SK-N-SH (cell line): Measurements from ENCODE around the gene WDR46. TPM values are rescaled to one million over a fixed set of nuclear protein-coding genes. Genes with fewer than 3 reads are reported as not detected.

Experiments
- CTCF ChIA-PET: fragments of 300-600, 350-600 bp; formaldehyde crosslinking; extraction: SDS; loops from one replicate; lab custom pipeline; 2021; lab: Yijun Ruan, JAX
- POLR2A ChIA-PET: fragments of 350-600 bp; sonication (Branson Sonifier 250); formaldehyde crosslinking; extraction: SDS; loops from one replicate; lab custom pipeline; 2020; ENCODE audit warnings: antibody characterized with exemption, inconsistent platforms; lab: Yijun Ruan, JAX
- DNase-seq: peaks from one replicate; pipeline ENCODE4 v3.0.0; 2012
- H2AFZ ChIP-seq: fragments of 200-600 bp; sonication (generic); 2 replicates; pipeline ENCODE4 v1.8.1; 2016; ENCODE audit warnings: antibody characterized with exemption, mild to moderate bottlenecking, low read depth
- H3F3A ChIP-seq: fragments of 200-600 bp; sonication (generic); replicated peaks from 2 replicates; pipeline ENCODE3; 2016; ENCODE audit warnings: antibody characterized with exemption, mild to moderate bottlenecking; ENCODE audit not compliant: insufficient read depth
- H3K27ac ChIP-seq, 2 experiments: fragments of 200-500 bp in 1 of 2; fragments of 200-600 bp in 1 of 2; sonication (Bioruptor generic) in 1 of 2; sonication (generic), shearing (Covaris generic) in 1 of 2; 2 replicates each; pipeline versions ENCODE4 v1.5.1 to v1.6.1; 2014 to 2016; ENCODE audit warnings: low read depth in 2 of 2, inconsistent platforms in 1 of 2, low read length in 1 of 2, mild to moderate bottlenecking in 1 of 2, mixed read lengths in 1 of 2
- H3K27me3 ChIP-seq: fragments of 200-600 bp; sonication (generic), shearing (Covaris generic); 2 replicates; pipeline ENCODE4 v1.6.1; 2016; ENCODE audit warnings: mixed run types; ENCODE audit not compliant: insufficient read depth
- H3K36me3 ChIP-seq, 2 experiments: fragments of 200-500 bp in 1 of 2; fragments of 200-600 bp in 1 of 2; sonication (Bioruptor generic) in 1 of 2; sonication (generic) in 1 of 2; replicated peaks in 1 of 2; 2 replicates each; pipeline versions ENCODE3 to v1.5.1; 2014 to 2016; ENCODE audit warnings: low read length in 1 of 2, mild to moderate bottlenecking in 1 of 2; ENCODE audit not compliant: insufficient read depth in 2 of 2, control insufficient read depth in 1 of 2
- H3K4me1 ChIP-seq, 2 experiments: fragments of 200-500 bp in 1 of 2; fragments of 200-600 bp in 1 of 2; sonication (Bioruptor generic) in 1 of 2; sonication (generic), shearing (Covaris generic) in 1 of 2; 2 replicates each; pipeline versions ENCODE4 v1.5.1 to v1.6.1; 2014 to 2016; ENCODE audit warnings: low read depth in 1 of 2, low read length in 1 of 2, mixed run types in 1 of 2; ENCODE audit not compliant: insufficient read depth in 2 of 2, control insufficient read depth in 1 of 2
- H3K4me2 ChIP-seq: fragments of 200-600 bp; sonication (generic), shearing (Covaris generic); 2 replicates; pipeline ENCODE4 v1.6.1; 2017; ENCODE audit warnings: mixed run types
- H3K4me3 ChIP-seq, 2 experiments: fragments of 200-500 bp in 1 of 2; fragments of 200-600 bp in 1 of 2; sonication (Bioruptor generic) in 1 of 2; sonication (generic), shearing (Covaris generic) in 1 of 2; 2 replicates each; pipeline versions ENCODE4 v1.5.1 to v1.8.1; 2014 to 2016; ENCODE audit warnings: low read depth in 2 of 2, inconsistent platforms in 1 of 2, low read length in 1 of 2, mild to moderate bottlenecking in 1 of 2, mixed read lengths in 1 of 2, moderate library complexity in 1 of 2
- H3K79me2 ChIP-seq: fragments of 200-600 bp; sonication (generic); 2 replicates; pipeline ENCODE4 v1.8.1; 2017; ENCODE audit warnings: mild to moderate bottlenecking; ENCODE audit not compliant: insufficient read depth
- H3K9ac ChIP-seq: fragments of 200-600 bp; sonication (generic); 2 replicates; pipeline ENCODE4 v1.6.1; 2017; ENCODE audit warnings: mixed run types
- H3K9me2 ChIP-seq: fragments of 200-600 bp; sonication (generic); 2 replicates; pipeline ENCODE4 v1.6.1; 2017; ENCODE audit warnings: mixed run types
- H3K9me3 ChIP-seq: fragments of 200-600 bp; sonication (generic); 2 replicates; pipeline ENCODE4 v1.6.1; 2017; ENCODE audit warnings: mixed run types, mild to moderate bottlenecking, moderate library complexity
- H4K20me1 ChIP-seq: fragments of 200-600 bp; sonication (generic); 2 replicates; pipeline ENCODE4 v1.6.1; 2017; ENCODE audit warnings: mild to moderate bottlenecking, mixed run types; ENCODE audit not compliant: insufficient read depth
- EZH2phosphoT487 ChIP-seq: fragments of 200-600 bp; sonication (generic); IDR thresholded peaks from 2 replicates; pipeline ENCODE4 v1.6.1; 2017; ENCODE audit warnings: low read depth, mixed run types, mild to moderate bottlenecking, antibody characterized with exemption, moderate library complexity, borderline replicate concordance
- FOSL2 ChIP-seq: IDR thresholded peaks from 2 replicates; pipeline ENCODE4 v1.4.0; 2012; ENCODE audit warnings: low read depth, mild to moderate bottlenecking, moderate library complexity, borderline replicate concordance
- FOXM1 ChIP-seq: IDR thresholded peaks from 2 replicates; pipeline ENCODE4 v1.4.0; 2012; ENCODE audit warnings: low read depth, mild to moderate bottlenecking
- GATA2 ChIP-seq: sonication (generic); formaldehyde crosslinking; IDR thresholded peaks from 2 replicates; pipeline ENCODE4 v1.5.0; 2020; ENCODE audit warnings: mild to moderate bottlenecking, missing genetic modification reagents
- POLR2AphosphoS5 ChIP-seq: IDR thresholded peaks from 2 replicates; pipeline ENCODE4 v1.6.1; 2012; ENCODE audit warnings: low read depth, low read length
- RAD21 ChIP-seq: IDR thresholded peaks from 2 replicates; pipeline ENCODE4 v1.6.1; 2012; ENCODE audit warnings: mild to moderate bottlenecking, low read length
- RCOR1 ChIP-seq: fragments of 150-350 bp; IDR thresholded peaks from 2 replicates; pipeline ENCODE4 v1.6.1; 2017; ENCODE audit warnings: antibody characterized with exemption, low read length
- RFX5 ChIP-seq: IDR thresholded peaks from 2 replicates; pipeline ENCODE4 v1.6.1; 2012; ENCODE audit warnings: mild to moderate bottlenecking, improper control_type of control experiment, low read length
- RXRA ChIP-seq: IDR thresholded peaks from 2 replicates; pipeline ENCODE4 v1.4.0; 2012; ENCODE audit warnings: low read depth, mild to moderate bottlenecking, borderline replicate concordance
- SMC3 ChIP-seq: IDR thresholded peaks from 2 replicates; pipeline ENCODE4 v1.6.1; 2012; ENCODE audit warnings: low read depth, low read length, improper control_type of control experiment
- TCF12 ChIP-seq: IDR thresholded peaks from 2 replicates; pipeline ENCODE4 v1.4.0; 2012
- YY1 ChIP-seq: IDR thresholded peaks from 2 replicates; pipeline ENCODE4 v1.4.0; 2012; ENCODE audit warnings: low read depth, mild to moderate bottlenecking
- WGBS: methylation state at CpG from one replicate; pipeline ENCODE4 v1.1.6; 2017; ENCODE audit warnings: low lambda C conversion rate; 5-methylcytosine and 5-hydroxymethylcytosine counted together
- polyA plus RNA-seq, 3 experiments: library from polyadenylated mRNA; depleted of rRNA; stranded (reverse); fragments of >200 nt; gene quantifications; 2 replicates each; pipeline ENCODE4 v1.2.3, GENCODE V29; 2012
- TF ChIP-seq, protein P1 (sequence below): IDR thresholded peaks from 2 replicates; pipeline ENCODE4 v1.4.0; 2012; ENCODE audit warnings: low read depth
- TF ChIP-seq, protein P2 (sequence below): fragments of 150-350 bp; IDR thresholded peaks from 2 replicates; pipeline ENCODE4 v1.6.1; 2016; ENCODE audit warnings: mild to moderate bottlenecking, low read depth, low read length
- TF ChIP-seq, protein P3 (sequence below): IDR thresholded peaks from 2 replicates; pipeline ENCODE4 v1.4.0; 2012; ENCODE audit warnings: low read depth, borderline replicate concordance
- TF ChIP-seq, protein P4 (sequence below): fragments of 200-600 bp; sonication (generic); IDR thresholded peaks from 2 replicates; pipeline ENCODE4 v1.6.1; 2017; ENCODE audit warnings: antibody characterized with exemption, mild to moderate bottlenecking, moderate library complexity
- TF ChIP-seq, protein P5 (sequence below): IDR thresholded peaks from 2 replicates; pipeline ENCODE4; 2012

The WDR46 gene
- polyA plus RNA-seq, 1 of the 3 experiments (the other 2 are of a cell fraction) = 153 TPM

DNA sequence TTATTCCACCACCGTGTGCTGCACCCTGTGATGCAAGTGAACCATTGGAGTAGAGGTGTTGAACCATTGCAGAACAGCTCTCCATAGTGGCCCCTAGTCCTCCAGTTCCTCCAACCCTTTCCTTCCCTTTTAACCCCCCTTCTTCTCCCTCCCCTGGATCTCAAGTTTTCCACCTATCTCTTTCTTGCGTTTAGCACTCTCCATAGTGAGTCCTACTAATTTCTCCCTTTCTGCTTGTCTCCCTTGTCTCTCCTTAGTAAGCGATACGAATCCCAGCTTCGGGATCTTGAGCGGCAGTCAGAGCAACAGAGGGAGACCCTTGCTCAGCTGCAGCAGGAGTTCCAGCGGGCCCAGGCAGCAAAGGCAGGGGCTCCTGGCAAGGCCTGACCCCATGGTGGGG, 1.4 kb upstream of the WDR46 start:
- POLR2A ChIA-PET = interaction anchor here (1.7 to 3.6 kb wide), 5 partner anchors 9 to 319 kb away, joined by 4 to 58 read pairs (median 8); partner anchors contain the start of genes B3GALT4, RGL2 and ZBTB22
- peak overlapping the region; percentile 80 for H3K9ac ChIP-seq

More for the DNA sequence above, 1.4 kb upstream of the WDR46 start:
- CTCF ChIA-PET = interaction anchor here (1.5 to 4.4 kb wide), 3 partner anchors 9 to 136 kb away, joined by 4 to 49 read pairs (median 9); partner anchors contain the start of gene B3GALT4
- Histone ChIP-seq H2AFZ (no peak overlapping the region), H3K27ac (peak overlapping the region in 1 of 2 experiments; percentile 91; a peak in 1 of 4 replicates), H3F3A (peaks cover 3% of the 10 kb centered on the region), H3K4me2 (peak overlapping the region; percentile 96), H3K4me3 (peak overlapping the region; percentile 78 to 96), H3K9me3 (no peaks in the 10 kb centered on the region), H3K79me2 (peaks cover 52% of the 10 kb centered on the region), H4K20me1 (no peaks in the 10 kb centered on the region), H3K36me3 (peaks cover 34 to 62% of the 10 kb centered on the region in 2 experiments), H3K4me1 (peaks cover 5 to 28% of the 10 kb centered on the region in 2 experiments; a peak in 3 of 4 replicates), H3K9me2 (no peaks in the 10 kb centered on the region), H3K27me3 (no peaks in the 10 kb centered on the region)
- WGBS = 53% methylated on average over 7 of the region's 7 CpGs
- TF ChIP-seq, protein P1, sequence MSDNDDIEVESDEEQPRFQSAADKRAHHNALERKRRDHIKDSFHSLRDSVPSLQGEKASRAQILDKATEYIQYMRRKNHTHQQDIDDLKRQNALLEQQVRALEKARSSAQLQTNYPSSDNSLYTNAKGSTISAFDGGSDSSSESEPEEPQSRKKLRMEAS = no peak
- TF ChIP-seq FOXM1 (no peak), SMC3 (no peak), GATA2 (CRISPR knock-in tag) (no peak), RCOR1 (no peak), RAD21 (no peak), RFX5 (no peak), POLR2AphosphoS5 (no peak; the same call in 1 of the 2 replicates), TCF12 (no peak), RXRA (no peak), FOSL2 (no peak), YY1 (no peak), EZH2phosphoT487 (no peak)
- TF ChIP-seq, protein P2, sequence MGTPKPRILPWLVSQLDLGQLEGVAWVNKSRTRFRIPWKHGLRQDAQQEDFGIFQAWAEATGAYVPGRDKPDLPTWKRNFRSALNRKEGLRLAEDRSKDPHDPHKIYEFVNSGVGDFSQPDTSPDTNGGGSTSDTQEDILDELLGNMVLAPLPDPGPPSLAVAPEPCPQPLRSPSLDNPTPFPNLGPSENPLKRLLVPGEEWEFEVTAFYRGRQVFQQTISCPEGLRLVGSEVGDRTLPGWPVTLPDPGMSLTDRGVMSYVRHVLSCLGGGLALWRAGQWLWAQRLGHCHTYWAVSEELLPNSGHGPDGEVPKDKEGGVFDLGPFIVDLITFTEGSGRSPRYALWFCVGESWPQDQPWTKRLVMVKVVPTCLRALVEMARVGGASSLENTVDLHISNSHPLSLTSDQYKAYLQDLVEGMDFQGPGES = no peak
- TF ChIP-seq, protein P3, sequence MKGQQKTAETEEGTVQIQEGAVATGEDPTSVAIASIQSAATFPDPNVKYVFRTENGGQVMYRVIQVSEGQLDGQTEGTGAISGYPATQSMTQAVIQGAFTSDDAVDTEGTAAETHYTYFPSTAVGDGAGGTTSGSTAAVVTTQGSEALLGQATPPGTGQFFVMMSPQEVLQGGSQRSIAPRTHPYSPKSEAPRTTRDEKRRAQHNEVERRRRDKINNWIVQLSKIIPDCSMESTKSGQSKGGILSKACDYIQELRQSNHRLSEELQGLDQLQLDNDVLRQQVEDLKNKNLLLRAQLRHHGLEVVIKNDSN = no peak
- TF ChIP-seq, protein P4, sequence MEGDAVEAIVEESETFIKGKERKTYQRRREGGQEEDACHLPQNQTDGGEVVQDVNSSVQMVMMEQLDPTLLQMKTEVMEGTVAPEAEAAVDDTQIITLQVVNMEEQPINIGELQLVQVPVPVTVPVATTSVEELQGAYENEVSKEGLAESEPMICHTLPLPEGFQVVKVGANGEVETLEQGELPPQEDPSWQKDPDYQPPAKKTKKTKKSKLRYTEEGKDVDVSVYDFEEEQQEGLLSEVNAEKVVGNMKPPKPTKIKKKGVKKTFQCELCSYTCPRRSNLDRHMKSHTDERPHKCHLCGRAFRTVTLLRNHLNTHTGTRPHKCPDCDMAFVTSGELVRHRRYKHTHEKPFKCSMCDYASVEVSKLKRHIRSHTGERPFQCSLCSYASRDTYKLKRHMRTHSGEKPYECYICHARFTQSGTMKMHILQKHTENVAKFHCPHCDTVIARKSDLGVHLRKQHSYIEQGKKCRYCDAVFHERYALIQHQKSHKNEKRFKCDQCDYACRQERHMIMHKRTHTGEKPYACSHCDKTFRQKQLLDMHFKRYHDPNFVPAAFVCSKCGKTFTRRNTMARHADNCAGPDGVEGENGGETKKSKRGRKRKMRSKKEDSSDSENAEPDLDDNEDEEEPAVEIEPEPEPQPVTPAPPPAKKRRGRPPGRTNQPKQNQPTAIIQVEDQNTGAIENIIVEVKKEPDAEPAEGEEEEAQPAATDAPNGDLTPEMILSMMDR = no peak
- TF ChIP-seq, protein P5, sequence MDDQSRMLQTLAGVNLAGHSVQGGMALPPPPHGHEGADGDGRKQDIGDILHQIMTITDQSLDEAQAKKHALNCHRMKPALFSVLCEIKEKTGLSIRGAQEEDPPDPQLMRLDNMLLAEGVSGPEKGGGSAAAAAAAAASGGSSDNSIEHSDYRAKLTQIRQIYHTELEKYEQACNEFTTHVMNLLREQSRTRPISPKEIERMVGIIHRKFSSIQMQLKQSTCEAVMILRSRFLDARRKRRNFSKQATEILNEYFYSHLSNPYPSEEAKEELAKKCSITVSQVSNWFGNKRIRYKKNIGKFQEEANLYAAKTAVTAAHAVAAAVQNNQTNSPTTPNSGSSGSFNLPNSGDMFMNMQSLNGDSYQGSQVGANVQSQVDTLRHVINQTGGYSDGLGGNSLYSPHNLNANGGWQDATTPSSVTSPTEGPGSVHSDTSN = no peak
- no peak for DNase-seq
